HPDE6-E6E7 (cell line): Measurements from ENCODE around the gene GPR146.
"Not testable (repeated sequence)": the region's sequence is repeated elsewhere in the genome, so short reads cannot be mapped to it uniquely, and the experiment has no call there.

Experiments
- DNase-seq: peaks from one replicate; pipeline ENCODE4 v3.0.0; 2011; ENCODE audit warnings: missing footprints; ENCODE audit errors: extremely low spot score

Gene GPR146

DNA sequence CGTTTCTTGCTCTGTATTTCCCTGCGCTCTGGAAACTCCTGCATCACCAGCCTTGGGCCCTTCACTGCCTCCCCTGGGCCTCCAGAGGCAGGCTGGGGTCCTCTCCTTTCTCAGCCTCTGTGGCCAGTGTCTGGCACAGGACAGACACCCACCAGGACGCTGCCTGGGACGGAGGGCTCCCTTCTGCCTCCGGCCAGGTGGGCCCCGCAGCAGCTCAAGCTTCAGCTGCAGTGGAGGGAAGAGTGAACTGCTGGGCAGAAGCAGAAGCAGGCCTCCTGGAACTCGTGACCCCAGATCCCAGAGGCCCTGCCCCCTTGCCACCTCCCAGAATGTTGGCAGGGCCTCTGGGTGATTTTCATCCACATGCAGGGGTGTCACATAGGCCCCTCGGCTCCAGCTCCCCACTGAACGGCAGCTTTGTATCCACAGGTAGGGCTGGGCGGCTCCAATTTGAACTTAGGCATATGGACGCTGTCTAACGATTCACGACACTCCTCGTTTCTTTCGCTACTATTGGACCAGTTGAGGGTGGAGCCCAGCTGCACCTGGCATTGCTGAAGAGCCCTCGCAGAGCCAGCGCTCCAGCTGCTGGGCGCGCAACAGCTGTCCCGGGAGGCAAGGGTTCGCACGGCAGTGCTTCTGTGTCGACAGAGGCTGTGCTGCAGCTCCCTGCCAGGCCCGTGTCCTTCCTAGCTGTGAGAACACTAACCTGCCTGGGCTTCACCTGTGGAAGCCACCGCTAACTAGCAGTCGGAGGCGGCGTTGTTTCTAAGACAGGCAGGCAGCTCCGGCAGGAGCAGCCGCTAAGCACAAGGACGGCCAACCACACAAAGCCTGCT, 18.4 kb upstream of the GPR146 start:
- DNase-seq = no peak

DNA sequence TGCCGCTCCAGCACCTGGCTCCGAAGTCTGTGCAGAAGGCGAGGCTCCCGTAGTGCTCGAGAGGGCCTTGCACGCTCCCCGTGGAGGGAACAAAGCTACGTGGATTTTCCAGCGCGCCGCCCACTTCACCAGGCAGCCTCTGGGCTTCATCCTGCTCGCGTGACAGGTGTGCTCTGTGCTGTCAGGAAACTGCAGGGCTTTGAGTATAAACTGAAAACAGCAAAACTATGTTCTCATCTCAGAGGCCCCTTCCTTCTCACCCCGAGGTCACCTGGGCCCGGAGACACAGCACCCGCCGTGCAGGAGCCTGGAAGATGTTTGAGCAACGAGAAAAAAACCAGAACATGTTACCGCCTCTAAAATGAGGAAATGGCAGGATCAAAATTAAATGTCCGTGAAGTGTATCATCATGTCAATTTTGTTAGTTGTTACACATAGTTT, 17.6 kb upstream of the GPR146 start:
- DNase-seq = no peak

DNA sequence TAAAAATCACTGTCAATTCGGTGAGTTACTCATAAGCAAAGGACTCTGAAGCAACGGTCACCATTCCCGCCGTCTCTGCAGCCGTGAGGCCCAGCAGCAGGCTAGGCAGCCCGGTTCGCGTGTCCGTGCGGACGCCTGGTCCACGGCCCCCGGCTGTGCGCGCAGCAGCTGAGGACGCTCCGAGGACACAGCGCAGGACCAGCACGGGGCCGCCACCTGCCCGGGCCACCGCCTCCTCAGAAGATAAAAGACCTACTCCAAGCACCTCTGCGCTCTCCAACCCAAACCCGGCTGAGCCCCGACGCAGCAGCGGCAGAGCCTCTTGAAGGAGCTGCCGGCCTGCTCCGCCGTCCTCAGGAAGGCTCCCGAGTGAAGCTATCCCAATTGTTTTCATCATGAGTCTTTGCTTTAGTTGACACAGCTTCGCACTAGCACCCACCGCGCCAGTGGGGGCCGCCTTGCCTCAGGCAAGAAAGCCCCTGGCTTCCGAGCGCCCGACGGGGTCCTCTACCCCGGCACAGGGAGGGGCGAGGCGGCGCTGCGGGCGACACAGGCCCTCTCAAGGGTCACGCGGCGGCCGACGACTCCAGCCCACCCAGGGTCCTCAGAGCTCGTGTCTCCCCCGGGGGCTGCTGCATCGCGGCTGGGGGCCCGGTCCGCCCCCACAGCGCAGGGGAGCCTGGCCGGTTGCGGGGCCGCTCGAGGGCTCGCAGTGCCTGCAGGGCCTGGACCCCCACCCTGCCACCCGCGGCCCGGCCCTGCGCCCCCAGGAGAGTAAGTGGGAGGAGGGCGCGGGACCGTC, 16.9 kb upstream of the GPR146 start:
- no peak for DNase-seq

DNA sequence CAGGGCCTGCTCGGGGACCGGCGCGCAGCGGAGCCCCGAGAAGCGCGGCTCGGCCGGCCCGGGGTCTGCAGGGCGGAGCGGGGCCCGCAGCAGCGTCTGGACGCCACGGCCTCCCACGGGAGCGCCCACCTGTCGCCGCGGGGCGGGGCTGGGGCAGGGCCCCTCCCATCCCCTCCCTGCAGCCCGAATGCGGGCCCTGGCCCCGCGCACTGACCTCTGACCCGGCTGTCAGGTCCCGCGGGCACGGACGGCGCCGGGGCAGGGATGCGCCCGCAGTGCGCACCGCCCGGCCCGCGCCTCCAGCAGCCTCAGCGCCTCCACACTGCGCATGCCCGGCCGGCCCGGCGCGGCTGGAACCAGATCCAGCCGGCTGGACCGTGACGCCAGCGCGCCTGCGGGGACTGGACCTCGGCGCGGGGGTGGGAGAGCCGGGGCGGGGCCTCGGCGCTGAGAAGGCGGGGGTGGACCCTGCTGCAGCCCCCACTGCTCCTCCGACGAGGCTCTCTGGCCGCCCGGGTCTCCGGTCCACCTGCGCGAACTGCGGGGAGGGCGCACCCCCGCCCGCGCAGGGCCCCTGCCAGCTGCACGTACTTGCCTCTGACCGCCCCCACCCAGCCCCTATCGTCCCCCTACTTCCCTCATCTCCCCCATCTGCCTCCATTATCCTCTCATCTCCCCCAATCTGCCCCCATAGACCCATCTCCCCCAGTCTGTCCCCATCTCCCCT, 16.1 kb upstream of the GPR146 start:
- peak; percentile 93 for DNase-seq

DNA sequence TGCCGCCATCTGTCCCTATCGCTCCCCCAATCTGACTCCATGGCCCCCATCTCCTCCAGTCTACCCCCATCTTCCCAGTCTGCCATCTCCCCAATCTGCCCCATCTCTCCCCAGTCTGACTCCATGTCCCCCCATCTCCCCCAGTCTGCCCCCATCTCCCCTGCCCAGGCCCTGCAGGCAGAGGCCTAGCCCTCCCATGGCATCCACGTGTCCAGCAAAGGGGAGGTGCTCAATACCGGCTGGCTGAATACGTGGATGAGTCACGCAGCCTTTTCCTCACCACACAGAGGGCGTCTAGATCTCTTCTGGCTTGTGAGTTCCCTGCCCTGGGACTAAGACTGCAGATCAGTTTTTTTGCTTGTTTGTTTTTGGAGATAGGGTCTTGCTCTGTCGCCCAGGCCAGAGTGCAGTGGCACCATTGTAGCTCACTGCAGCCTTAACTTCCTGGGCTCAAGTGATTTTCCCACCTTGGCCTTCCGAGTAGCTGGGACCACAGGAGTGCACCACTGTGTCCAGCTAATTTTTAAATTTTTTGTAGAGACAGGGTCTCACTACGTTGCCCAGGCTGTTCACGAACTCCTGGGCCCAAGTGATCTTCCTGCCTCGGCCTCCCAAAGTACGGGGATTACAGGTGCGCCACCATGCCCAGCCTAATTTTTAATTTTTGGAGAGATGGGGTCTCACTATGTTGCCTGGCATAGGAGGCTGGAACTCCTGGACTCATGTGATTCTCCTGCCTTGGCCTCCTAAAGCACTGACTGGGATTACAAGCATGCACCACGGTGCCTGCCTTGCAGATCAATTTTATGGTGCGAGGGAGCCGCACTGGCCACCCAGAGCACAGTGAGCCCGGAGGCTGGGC, 15.3 kb upstream of the GPR146 start:
- DNase-seq = peak; percentile 100

DNA sequence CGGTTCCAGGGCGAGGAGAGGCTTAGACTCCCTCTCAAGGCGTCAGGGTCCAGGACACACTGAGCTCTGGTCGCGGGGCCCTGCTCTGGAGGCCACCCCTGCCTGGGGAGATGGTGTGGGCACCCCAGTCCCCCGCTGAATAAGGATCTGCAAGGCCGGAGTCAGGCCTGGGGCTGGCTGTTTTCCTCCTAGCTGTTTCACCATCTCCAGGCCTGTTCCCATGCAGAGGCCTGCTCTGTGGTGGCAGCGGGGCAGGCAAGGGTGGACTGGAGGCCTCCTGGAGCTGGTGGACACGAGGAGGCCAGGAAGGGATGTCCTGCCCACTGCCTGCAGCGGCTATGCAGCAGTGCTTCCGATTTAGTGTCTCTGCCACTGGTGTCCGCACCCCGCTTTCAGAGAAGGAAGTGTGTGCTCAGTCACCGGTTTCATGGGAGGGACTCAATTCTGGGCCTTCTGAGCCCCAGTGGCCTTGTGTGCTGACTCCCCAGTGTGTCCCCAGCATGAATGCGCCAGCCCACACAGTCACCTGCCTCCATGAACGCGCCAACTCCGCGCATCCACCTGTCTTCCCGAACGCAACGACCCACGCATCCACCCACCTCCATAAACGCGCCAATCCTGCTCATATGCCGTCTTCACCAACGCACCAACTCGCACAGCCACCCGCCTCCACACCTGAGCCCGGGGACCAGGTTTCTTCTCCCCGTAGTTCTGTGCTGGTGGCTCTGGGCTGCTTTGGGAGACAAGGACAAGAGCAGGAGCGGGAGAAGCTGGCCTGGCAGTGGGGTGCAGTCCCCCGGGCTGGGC, 14.5 kb upstream of the GPR146 start:
- DNase-seq = no peak

DNA sequence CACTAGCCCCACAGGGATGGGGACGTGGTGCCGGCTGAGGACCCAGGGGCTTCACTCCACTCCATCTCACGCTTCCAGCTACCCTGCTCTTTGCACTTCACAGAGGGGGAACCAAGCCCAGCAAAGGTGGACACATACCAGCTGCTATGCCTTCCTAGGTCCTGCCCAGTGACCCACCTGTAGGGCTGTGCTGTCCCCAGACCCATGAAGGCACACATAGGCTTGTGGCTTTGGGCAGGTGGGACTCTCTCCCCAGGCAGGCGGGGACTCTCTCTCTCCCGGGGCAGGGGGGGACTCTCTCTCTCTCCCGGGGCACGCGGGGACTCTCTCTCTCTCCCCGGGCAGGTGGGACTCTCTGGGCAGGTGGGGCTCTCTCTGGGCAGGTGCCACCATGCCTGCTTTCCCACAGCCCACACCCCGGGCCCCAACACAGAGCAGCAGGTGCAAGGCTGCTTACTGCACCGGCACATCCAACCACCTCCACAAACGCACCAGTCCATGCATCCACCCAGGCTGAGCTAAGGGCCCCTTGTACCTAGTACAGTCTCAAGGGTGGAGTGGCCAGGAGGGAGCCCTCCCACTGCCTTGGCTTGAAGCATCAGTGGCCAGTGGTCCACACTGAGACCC, 13.8 kb upstream of the GPR146 start:
- no peak for DNase-seq

DNA sequence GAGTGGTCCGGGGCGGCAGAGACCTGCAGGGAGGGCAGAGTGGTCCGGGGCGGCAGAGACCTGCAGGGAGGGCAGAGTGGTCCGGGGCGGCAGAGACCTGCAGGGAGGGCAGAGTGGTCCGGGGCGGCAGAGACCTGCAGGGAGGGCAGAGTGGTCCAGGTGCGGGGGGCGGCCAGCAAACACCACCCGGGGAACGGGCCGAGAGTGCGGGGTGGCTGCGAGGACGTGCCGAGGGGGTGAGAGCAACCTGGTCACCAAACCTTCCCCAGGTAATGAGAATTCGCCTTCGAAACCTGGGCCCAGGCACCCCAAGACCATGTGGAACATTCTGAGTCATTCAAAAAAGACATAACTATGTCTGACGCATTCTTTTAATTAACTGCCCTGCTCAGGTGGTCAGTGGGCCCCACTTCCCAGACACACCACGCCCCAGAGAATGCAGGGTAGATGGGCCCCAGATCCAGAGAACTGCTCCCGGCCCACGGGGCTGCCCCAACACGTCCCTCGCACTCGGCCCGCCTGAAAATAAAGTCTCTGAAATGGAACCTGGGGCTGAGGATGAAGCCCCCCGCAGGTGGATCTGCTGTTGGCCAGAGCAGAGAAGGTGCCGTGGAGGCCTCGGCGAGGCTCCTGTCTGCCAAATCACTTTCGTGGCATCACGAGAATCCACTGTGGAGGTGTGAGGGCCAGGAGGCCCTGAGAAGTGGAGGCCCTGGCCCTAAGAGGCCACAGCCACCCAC, 12.5 kb upstream of the GPR146 start:
- no peak for DNase-seq

DNA sequence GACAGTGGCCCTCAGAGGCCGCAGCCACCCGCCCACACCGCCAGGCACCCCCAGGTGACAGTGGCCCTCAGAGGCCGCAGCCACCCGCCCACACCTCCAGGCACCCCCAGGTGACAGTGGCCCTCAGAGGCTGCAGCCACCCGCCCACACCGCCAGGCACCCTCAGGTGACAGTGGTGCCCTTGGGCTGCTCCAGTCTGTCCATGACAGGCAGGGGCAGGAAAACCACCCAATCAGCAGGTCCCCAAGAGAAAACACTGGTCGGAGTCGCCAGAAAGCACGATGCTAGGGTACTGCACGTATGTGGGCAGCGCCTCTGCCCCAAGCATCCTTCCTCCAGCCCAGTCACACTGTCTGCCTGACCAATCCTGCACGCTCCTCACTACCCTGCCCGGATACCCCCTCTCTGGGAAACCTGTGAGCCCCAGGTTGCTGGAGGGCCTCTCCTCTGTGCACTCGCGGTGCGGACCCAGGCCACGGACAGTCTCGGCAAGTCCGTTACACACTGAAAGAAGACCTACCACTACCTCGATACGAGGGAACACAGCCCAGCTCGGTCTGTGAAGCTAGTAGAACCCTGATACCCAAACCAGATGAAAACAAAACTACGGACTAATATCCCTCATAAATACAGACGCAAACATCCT, 11.7 kb upstream of the GPR146 start:
- DNase-seq = no peak

DNA sequence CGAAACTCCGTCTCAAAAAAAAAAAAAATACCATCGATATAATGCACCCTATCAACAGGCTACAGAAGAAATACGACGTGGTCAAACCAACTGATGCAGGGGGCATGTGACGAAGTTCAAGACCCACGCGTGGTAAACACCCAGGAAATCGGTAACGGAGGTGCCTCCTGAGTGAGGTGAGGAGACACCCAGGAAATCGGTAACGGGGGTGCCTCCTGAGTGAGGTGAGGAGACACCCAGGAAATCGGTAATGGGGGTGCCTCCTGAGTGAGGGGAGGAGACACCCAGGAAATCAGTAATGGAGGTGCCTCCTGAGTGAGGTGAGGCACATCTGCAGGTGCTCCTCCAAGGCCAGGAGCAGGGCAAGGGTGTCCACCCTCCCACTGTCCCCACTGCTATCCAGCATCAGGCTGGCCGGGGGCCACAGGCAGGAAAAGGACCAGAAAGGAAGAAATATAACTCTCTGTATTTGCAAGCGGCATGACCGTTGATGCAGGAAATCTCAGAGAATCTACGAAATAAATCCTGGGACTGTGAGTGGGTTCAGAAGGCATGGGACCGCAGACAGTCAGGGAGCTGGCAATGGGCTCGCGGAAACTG, 10.7 kb upstream of the GPR146 start:
- DNase-seq = no peak

DNA sequence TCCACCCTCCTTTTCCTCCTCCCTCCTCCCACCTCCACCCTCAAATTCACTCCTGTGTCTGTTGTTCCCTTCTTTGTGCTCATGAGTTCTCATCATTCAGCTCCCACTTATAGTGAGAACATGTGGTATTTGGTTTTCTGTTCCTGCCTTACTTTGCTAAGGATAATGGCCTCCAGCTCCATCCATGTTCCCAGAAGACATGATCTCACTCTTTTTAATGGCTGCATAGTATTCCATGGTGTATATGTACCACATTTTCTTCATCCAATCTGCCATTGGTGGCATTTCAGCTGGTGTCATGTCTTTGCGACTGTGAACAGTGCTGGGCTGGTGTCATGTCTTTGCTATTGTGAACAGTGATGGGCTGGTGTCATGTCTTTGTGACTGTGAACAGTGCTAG, 9.6 kb upstream of the GPR146 start:
- not testable (repeated sequence) for DNase-seq

DNA sequence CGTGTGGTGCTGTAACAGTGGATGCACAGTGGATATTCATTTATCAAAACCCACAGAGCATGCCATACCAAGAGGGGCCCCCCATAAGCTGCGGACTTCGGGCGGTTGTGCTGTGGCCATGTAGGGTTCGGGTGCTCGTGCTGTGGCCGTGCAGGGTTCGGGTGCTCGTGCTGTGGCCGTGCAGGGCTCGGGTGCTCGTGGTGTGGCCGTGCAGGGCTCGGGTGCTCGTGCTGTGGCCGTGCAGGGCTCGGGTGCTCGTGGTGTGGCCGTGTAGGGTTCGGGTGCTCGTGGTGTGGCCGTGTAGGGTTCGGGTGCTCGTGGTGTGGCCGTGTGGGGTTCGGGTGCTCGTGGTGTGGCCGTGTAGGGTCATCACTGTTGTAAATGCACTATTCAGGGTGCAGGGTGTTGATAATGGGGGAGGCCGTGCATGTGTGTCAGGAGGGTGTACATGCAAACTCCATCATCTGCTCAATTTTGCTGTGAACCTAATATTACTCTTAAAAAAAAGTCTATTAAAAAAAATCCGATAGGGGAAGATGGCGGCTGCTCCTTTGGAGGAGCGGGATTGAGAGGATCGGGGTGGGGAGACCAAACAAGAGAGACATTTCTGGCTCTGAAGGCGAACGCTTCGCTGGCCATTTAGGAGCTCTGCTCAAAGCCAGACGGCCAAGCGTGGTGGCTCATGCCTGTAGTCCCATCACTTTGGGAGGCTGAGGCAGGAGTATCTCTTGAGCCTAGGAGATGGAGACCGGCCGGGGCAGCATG, 8.0 kb upstream of the GPR146 start:
- not testable (repeated sequence) for DNase-seq

DNA sequence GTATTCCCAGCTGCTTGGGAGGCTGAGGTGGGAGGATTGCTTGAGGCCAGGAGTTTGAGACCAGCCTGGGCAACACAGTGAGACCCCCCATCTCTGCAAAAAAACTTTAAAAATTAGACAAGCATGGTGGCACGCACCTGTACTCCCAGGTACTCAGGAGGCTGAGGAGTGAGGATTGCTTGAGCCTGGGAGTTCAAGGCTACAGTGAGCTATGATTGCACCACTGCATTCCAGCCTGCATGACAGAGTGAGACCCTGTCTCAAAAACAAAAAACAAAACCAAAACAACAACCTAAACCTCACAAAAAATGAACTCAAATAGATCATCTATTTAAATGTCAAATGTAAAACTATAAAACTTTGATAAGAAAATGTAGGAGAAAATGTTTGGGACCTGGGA, 4.1 kb upstream of the GPR146 start:
- DNase-seq = not testable (repeated sequence)

DNA sequence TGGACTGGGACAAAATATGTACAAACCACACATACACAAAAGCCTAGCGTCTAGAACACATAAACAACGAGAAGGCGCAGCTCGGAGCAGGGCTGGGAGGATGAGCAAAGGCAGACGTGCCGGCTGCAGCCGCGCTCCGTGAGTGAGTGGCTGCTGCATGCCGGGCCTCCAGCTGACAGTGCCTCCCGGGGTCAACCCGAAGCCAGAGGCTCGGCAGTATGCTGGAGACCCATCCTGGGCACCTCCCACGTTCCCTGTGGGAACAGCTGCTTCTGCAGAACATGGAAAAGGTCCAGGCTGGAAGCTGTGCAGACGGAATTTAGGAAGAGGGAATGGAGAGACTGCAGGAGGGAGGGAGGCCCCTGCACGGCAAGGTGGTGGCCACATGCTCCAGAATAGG, 3.6 kb upstream of the GPR146 start:
- no peak for DNase-seq

DNA sequence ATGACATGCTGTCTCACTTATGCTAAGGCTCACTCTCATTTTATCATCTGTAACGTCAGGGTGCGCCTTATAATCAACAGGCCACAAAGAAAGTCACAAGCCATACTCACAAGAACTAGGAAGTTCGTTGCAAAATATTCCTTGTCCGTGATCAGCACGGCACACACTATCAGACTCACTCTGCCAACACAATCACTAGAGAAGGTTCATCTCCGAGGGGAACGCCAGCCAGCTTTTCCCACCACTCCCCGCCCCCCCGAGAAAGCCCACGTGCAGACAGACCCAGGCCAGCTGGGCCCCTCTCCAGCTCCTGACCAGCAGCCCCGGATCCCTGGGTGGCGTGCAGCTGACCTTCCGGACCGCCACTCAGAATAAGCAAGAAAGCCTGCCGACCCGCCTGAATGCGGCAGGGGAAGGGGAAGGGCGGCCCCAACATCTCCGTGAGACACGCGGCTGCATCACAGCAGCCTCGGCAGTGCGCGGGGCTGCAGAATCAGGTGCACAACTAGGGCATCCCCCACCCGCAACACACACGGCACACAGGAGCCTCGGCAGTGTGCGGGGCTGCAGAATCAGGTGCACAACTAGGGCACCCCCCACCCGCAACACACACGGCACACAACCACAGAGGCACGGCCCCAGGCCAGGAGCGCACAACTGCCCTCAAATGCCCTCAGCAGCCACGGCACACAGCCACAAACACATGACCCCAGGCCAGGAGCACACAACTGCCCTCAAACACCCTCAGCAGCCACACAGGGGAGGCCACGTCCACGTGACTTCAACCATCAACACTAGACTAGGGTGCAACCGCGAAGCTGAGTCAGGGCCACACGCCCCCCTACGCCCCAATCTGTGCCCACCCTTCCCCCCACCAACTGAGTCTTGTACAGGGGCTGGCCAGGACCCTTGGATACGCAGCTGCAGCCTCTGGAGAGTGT, 2.5 kb upstream of the GPR146 start:
- DNase-seq = no peak

DNA sequence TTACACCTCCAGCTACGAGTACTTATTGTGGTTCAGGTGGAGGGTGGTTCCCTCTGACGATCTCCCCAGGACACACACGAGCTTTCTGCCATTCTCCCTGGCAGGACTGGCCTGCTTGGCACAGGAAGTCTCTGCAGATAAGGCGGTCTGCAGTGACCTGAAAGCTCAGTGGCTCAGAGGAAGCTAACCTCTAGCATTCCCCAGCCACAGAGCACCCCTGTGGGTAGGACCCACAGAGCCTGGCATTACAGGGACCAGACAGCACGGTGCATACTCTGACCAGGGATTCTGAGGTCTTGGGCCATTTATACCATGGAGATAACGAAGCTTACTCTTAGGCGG, 1.9 kb upstream of the GPR146 start:
- no peak for DNase-seq
